Gastrocnemius medialis (tissue), 4 donors: ENCODE results near the gene TGFBR1. TPM values are rescaled to one million over a fixed set of nuclear protein-coding genes. Genes with fewer than 3 reads are reported as not detected.

Experiments
- ATAC-seq, 2 donors: fragments of 150-250 bp; one replicate each; pipeline ENCODE4 v1.9.1; 2016
- DNase-seq, 2 donors: peaks; one replicate each; pipeline ENCODE4 v3.0.0-alpha.2; 2019
- H3K27ac ChIP-seq, 4 donors: fragments of 200-600 bp; sonication (generic); 1 replicate in 1 of 4; 2 replicates in 3 of 4; pipeline ENCODE4 v1.5.1; 2016 to 2018; ENCODE audit warnings: mild to moderate bottlenecking in 2 of 4, moderate library complexity in 1 of 4
- H3K27me3 ChIP-seq, 3 donors: fragments of 200-600 bp; sonication (generic) in 2 of 3; 1 replicate in 1 of 3; 2 replicates in 2 of 3; pipeline versions ENCODE4 v1.5.1 to v1.6.0; 2016 to 2019; ENCODE audit warnings: mild to moderate bottlenecking in 1 of 3, moderate library complexity in 1 of 3
- H3K36me3 ChIP-seq, 2 donors: fragments of 200-600 bp; sonication (generic) in 1 of 2; one replicate each; pipeline ENCODE4 v1.5.1; 2017 to 2018
- H3K4me1 ChIP-seq, 2 donors: fragments of 200-600 bp; sonication (generic) in 1 of 2; one replicate each; pipeline ENCODE4 v1.5.1; 2016 to 2017; ENCODE audit warnings: mild to moderate bottlenecking in 2 of 2
- H3K4me3 ChIP-seq, 4 donors: fragments of 200-600 bp; sonication (generic) in 3 of 4; 1 replicate in 1 of 4; 2 replicates in 3 of 4; pipeline ENCODE4 v1.5.1; 2016 to 2019; ENCODE audit warnings: mild to moderate bottlenecking in 2 of 4
- H3K9me3 ChIP-seq, 3 donors: fragments of 200-600 bp; sonication (generic) in 2 of 3; 1 replicate in 1 of 3; 2 replicates in 2 of 3; pipeline ENCODE4 v1.5.1; 2016 to 2019
- POLR2A ChIP-seq, 2 donors: fragments of 450-650 bp; IDR thresholded peaks; one replicate each; pipeline ENCODE4 v1.6.1; 2017; ENCODE audit warnings: antibody characterized with exemption in 2 of 2, mild to moderate bottlenecking in 2 of 2, moderate library complexity in 2 of 2
- in situ Hi-C, 4 donors: fragments of 200-750 bp; cut with MboI; loops; one replicate each; pipeline versions ENCODE4 v1.15.0 to v1.8.0; 2017; ENCODE audit warnings: low sequenced_read_pairs in 4 of 4
- intact Hi-C: fragments of 100-400 bp; cut with DNase I; formaldehyde crosslinking; loops from one replicate; pipeline ENCODE4 v1.15.1; 2023; ENCODE audit warnings: low total_unique reads
- total RNA-seq, 4 donors: library from RNA; depleted of rRNA; stranded (reverse); fragments of >200 nt; gene quantifications; one replicate each; pipeline versions ENCODE4 v1.1.0 to v1.2.3, GENCODE V29; 2016
- TF ChIP-seq, protein P1 (sequence below), 5 experiments: fragments of 450-650 bp in 3 of 5; fragments of 200-600 bp in 2 of 5; sonication (generic) in 2 of 5; IDR thresholded peaks in 4 of 5; conservative IDR thresholded peaks in 1 of 5; 1 replicate in 4 of 5; 2 replicates in 1 of 5; pipeline ENCODE4 v1.5.1; 2016 to 2019; ENCODE audit warnings: antibody characterized with exemption in 5 of 5, mild to moderate bottlenecking in 3 of 5, moderate library complexity in 3 of 5

TGFBR1 gene
- total RNA-seq, 4 donors from 2014 or later = 13.5 to 19.0 (median 14.3) TPM

DNA sequence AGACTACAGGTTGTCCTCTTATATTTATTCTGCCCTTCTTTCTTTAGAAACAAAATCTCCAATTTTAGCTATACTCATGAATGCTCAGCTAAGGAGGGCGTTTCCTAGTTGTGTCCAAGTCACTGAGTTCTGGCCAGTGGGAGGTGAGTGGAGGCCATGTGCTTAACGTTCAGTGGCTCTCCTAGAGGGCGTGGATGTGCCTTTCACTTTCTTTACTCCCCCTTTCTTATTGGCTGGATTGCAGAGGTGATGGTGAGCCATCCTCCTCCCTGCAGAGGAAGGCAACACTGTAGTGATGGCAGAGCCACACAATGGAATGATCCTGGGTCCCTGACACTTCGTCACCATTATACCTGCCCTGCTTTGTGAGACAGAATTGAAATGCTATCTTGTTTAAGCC, 62.2 kb downstream of the TGFBR1 start:
- no peaks in the 10 kb centered on the region for H3K4me1 ChIP-seq
- H3K4me3 ChIP-seq = no peak overlapping the region
- no peaks in the 10 kb centered on the region for H3K36me3 ChIP-seq
- no peak overlapping the region for H3K27ac ChIP-seq
- intact Hi-C loops (no loop called here), in situ Hi-C loops (no loop called here)
- peaks cover 0 to 4% (median 0%) of the 10 kb centered on the region in 3 donors for H3K27me3 ChIP-seq
- DNase-seq (no peak), ATAC-seq (no peak)
- TF ChIP-seq, protein P1, sequence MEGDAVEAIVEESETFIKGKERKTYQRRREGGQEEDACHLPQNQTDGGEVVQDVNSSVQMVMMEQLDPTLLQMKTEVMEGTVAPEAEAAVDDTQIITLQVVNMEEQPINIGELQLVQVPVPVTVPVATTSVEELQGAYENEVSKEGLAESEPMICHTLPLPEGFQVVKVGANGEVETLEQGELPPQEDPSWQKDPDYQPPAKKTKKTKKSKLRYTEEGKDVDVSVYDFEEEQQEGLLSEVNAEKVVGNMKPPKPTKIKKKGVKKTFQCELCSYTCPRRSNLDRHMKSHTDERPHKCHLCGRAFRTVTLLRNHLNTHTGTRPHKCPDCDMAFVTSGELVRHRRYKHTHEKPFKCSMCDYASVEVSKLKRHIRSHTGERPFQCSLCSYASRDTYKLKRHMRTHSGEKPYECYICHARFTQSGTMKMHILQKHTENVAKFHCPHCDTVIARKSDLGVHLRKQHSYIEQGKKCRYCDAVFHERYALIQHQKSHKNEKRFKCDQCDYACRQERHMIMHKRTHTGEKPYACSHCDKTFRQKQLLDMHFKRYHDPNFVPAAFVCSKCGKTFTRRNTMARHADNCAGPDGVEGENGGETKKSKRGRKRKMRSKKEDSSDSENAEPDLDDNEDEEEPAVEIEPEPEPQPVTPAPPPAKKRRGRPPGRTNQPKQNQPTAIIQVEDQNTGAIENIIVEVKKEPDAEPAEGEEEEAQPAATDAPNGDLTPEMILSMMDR (IDR thresholded peaks at IDR 0.05 in 4 of 5, conservative IDR thresholded peaks at IDR 0.05 in 1 of 5) = no peak
- no peak for TF ChIP-seq POLR2A (IDR thresholded peaks at IDR 0.05)
- no peaks in the 10 kb centered on the region for H3K9me3 ChIP-seq

DNA sequence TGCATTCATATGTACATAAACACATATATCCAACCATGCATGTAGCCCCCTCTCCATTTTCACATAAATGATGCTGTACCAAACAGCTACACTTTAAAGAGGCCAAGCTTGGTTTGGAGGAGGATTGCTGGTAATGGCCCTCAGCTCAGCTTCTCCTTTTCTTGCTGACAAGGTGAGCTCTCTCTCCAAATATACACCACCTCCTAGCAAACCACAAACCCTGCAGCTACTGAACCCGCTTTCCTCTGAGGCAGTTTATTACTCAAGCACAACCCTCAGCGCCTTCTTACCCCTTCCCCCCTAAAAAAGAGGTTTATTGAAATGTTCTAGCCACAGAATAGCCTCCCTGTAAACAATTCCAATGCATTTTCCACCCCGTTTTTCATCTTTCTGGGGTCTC, 62.8 kb downstream of the TGFBR1 start:
- ATAC-seq = no peak
- H3K27me3 ChIP-seq = peaks cover 0 to 4% (median 0%) of the 10 kb centered on the region in 3 donors
- no peaks in the 10 kb centered on the region for H3K9me3 ChIP-seq
- no peak for TF ChIP-seq POLR2A (IDR thresholded peaks at IDR 0.05)
- TF ChIP-seq, protein P1 (IDR thresholded peaks at IDR 0.05 in 4 of 5, conservative IDR thresholded peaks at IDR 0.05 in 1 of 5) = no peak
- H3K36me3 ChIP-seq = no peaks in the 10 kb centered on the region
- no peak overlapping the region for H3K4me3 ChIP-seq
- no peak for DNase-seq
- no peaks in the 10 kb centered on the region for H3K4me1 ChIP-seq
- in situ Hi-C loops (no loop called here), intact Hi-C loops (no loop called here)
- H3K27ac ChIP-seq = no peak overlapping the region

DNA sequence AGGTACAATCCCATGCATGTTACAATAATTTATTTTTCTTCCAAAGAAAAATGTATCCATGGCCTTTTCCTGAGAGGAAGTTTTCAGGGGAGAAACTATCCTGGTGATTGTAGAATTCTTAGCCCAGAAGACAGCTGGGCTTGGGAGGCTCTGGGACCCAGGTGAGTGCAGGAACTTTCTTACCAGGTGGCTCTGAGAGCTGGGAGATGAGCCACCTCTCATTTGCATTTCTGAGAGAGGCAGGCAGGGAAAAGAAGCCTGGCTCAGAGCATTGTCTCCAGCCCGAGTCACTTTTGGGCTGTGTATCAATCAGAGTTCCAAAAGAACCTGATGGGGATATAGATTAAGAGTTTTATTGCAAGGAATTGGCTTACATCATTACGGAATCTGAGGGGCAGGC, 64.2 kb downstream of the TGFBR1 start:
- intact Hi-C loops = no loop called here

DNA sequence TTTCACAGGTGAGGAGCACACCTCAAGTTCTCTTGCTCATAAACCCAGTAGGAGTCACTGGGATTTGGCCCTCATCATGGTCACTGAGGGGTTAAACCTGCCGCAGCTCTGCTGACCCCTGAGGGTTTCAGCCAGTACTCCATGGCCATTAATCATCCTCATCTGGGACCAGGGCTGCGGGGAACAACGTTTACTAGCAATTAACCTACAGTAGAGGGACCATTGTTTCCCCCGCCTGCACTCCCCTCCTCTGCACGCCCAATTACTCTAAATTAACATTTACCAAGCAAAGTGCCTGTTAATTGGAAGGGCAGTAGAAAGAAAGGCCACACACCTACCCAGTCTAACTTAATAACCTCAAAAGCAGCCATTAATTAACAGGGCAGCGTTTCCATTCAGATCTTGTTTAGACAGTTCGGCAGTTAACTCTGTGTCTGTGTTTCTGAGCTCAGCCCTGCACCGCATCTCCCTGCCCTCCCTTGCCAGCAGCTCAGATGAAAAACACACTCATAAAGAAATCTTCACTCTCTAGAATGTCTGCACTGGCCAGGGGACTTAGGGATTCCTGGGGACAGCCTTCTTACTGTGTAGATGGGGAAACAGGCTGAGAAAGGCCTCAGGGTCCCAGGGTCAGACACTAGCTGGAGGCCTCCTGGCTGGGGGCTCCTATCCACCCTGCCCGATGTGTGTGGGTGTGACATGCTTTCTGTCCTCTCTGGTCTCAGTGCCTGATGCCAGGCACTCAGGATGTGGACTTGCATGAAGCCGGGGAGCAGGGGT, 65.3 kb downstream of the TGFBR1 start:
- no peak overlapping the region for H3K4me3 ChIP-seq
- in situ Hi-C loops (no loop called here), intact Hi-C loops (loop anchor here (10.0 kb wide), 1 partner anchor 1045 kb away; no protein-coding TSS in a partner anchor)
- peaks cover 0 to 4% (median 0%) of the 10 kb centered on the region in 3 donors for H3K27me3 ChIP-seq
- H3K4me1 ChIP-seq = no peaks in the 10 kb centered on the region
- TF ChIP-seq POLR2A (IDR thresholded peaks at IDR 0.05) = no peak
- TF ChIP-seq, protein P1 (IDR thresholded peaks at IDR 0.05 in 4 of 5, conservative IDR thresholded peaks at IDR 0.05 in 1 of 5) = no peak
- no peaks in the 10 kb centered on the region for H3K9me3 ChIP-seq
- H3K27ac ChIP-seq = no peak overlapping the region
- DNase-seq (no peak), ATAC-seq (no peak)
- H3K36me3 ChIP-seq = no peaks in the 10 kb centered on the region

More for the DNA sequence above, 64.2 kb downstream of the TGFBR1 start:
- H3K4me1 ChIP-seq = no peaks in the 10 kb centered on the region
- H3K27me3 ChIP-seq = peaks cover 0 to 4% (median 0%) of the 10 kb centered on the region in 3 donors
- TF ChIP-seq, protein P1 (IDR thresholded peaks at IDR 0.05 in 4 of 5, conservative IDR thresholded peaks at IDR 0.05 in 1 of 5) = no peak
- no peak for TF ChIP-seq POLR2A (IDR thresholded peaks at IDR 0.05)
- in situ Hi-C loops = no loop called here
- H3K4me3 ChIP-seq = no peak overlapping the region
- H3K36me3 ChIP-seq = no peaks in the 10 kb centered on the region
- no peak overlapping the region for H3K27ac ChIP-seq
- H3K9me3 ChIP-seq = no peaks in the 10 kb centered on the region
- DNase-seq = no peak
- no peak for ATAC-seq
